GM18909 (cell line): Measurements from ENCODE around the gene UMPS.
"Not testable (repeated sequence)": the region's sequence is repeated elsewhere in the genome, so short reads cannot be mapped to it uniquely, and the experiment has no call there.

Source experiments
- ATAC-seq: cut with Tn5 transposase; IDR thresholded peaks from one replicate; pipeline ENCODE4 v1.9.1; 2021; ENCODE audit warnings: mild to moderate bottlenecking; ENCODE audit not compliant: unreplicated experiment, poor library complexity

UMPS gene

DNA sequence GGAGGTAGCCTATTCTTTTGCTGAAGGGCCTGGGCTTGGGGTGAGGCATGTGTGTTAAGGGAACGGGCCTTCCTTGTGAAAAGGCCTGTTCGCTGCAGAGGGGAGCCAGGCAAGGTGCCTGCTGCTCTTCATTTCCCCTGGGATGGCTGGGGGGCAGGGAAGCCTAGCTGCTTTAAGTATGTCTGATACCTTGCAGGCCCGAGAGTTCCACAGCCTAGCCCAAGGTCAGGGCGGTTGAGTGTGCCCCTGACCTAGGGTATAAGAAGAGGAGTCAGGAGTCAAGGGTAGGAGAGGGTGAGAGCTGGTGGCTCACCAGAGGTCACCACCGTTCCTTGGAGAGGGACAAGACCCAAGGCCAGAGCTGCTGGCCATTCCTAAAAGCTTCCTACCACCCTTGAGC, 46.6 kb downstream of the UMPS start:
- no peak for ATAC-seq

DNA sequence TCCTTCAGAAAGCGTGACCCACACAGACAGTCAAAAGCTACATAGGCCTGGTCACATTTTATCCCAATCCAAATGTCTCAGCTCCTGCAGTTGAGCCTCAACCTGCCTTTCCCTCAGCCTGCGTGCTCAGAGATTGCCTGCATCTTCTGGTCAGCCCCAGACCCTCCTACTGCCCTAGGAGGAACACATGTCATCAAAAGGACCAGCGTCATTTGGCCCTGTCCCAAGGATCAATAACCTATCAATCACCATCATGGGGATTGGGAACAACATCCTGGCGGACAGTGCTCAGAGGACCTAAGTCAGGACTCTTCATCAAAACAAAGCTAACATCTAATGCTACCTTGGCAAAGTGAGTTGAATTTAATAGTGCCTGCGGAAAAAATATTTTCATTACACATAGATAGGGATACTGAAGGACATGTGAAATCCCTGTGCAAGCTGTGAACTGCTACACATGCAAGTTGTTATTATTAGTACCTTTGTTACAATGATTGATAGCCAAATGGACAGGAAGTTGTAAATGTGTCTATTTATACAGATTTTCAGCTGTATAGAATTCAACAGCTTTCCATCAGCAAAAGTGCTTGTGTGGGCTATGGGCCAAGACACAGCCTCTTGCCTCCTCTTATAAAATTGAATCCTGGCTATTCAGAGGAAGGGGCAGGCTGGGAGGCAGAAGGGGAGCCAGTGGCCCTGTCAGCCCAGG, 47.7 kb downstream of the UMPS start:
- ATAC-seq, result no peak

DNA sequence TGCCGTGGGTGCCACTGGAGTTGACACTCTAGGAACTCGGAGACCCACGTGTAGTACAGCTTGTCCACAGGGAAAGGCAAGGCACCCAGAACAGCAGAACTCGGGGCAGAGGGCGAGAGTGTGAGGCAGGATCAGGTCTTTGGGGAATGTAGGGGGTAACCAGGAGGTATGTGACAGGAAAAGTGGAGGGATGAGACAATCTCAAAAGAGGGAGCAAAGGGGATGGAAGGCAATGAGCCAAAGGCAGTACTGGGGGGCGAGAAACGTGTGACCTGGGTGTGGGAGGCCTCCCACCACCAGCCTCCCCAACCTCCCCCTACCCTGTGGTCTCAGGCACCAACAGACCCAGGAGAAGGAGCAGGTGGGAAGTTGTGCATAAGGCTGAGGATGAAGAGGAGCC, 48.9 kb downstream of the UMPS start:
- no peak for ATAC-seq

DNA sequence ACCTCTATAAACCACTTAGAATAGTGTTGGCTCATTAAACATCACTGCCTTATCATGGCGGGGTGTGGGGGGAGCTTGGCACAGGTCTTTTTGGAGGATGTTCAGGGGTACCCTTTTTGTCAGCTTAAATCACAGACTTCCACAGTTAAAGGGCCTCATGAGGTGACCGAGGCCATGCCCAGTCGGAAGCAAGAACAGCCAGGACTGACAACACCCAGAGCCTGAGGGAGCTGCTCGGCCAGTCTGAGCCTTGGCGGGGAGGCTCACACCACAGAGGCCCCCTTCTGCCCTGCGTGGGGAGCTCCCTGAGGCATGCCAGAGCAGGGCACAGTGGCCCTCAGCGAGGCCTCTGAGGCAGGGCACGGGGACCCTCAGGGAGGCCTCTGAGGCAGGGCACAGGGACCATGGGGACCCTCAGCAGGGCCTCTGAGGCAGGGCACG, 49.5 kb downstream of the UMPS start:
- no peak for ATAC-seq

DNA sequence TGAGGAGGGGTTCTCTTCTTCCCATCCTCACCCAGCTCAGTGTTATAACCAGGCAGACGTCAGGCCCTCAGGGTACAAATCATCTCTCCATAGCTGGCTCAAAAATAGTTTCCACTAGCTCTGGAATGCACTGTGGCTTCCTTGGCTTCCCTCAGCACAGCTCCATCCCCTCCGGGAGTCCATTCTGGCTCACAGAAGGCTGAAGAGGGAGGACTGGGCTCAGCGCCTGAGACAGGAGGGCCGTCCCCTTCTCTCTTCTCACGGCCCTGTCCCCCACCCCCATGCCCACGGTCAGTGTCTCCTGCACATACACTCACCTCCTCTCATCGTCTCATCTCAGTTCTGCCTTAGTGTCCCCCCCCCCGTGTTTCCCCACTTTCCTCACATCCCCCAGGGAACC, 50.1 kb downstream of the UMPS start:
- no peak for ATAC-seq

DNA sequence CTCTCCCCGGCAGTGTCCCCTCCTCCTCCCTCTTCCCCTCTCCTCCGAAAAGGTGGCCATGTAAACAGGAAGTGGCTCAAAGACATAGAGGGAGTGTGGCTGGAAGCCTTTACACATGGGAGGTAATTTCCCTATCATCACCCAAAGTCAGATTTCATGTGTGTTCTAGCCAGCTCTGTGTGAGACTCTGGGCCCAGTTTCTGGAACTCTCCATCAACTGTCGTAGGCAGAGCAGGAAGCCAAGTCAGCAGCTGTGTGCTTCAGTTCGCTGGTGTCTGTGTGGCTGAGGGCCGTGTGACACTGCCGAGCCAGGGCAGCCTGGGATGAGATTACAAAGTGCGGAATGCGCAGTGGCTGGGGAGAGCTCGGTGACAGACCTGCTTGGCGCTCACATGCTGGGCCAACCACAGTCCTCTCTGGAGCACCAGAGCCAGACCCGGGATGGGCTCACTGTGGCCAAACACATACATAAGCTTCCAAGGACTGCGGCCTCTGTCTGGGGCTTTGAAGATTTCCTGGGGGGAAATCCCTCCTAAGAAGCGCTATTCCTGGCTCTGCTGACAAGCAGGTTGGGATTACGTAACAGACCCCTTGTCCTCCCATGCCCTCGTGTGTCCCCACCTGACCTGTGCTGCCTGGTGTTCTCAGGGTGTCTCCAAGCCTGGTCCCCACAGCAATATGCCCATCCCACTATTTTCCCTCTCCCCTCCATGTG, 50.7 kb downstream of the UMPS start:
- ATAC-seq, result no peak

DNA sequence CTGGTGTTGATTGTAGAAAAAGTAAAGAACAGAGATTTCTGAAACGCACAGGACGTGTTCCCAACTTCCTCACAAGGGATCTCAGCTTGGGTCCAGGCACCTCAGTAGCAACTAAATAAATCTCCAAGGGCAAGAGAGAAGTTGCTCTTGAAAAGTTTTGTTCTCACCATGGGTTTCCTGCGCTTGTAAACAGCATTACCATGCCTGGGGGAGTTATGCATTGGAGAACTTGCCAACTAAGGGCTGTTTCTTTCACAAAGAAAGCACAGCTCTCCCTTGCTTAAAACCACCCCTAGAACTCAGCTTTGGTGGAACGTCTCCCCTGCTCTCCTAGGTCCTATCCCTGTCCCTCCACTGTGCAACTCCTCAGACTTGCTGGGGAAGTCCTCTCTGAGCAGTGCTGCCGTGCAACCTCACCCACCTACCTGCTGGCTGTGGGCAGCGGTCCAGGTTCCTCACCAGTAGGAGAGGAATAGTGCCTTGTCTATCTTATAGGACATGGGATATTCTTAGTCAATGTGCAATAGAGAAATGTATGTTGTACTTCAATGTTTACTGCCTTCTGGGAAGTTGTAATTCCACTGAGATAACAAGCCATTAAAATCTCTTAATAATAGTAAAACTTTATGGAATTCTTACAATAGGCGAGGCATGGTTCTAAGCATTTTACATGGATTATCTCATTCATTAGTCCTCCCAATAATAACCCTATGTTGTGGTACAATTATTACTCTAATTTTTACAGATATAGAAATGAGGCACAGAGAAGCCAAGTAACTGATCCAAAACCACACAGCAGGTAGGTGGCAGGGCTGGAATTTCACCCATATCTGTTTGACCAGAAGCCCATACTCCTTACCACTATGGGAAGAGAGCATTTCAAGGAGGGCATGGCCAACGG, 51.5 kb downstream of the UMPS start:
- ATAC-seq, result no peak

DNA sequence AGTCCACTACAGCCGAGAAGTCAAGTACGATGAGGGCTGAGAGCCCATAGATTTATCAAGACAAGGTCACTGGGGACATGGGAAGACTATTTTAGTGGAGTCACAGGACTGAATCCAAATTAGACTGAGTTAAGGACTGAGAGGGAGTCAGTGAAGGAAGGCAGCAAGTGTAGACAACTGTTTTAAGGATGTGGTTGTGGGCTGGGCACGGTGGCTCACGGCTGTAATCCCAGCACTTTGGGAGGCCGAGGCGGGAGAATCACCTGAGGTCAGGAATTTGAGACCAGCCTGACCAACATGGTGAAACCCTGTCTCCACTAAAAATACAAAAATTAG, 52.1 kb downstream of the UMPS start:
- ATAC-seq, result not testable (repeated sequence)

DNA sequence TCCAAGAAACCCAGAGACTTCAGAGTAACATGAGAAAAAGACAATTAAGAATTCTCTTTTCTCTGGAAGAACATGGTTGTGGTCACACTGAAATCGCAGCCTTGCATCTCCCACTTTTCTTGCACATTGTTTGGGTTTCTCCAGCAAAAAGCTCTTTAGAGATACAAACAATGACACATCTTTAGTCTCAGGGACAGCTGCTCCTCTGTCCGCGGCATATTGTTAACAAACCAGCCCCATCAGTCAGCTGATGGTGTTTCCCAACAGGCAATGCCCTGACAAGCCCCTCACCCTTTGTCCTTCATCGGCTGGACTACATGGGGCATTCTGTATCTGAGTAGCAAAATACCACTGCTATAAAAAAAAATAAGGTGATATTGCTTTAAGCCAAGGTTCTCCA, 53.4 kb downstream of the UMPS start:
- no peak for ATAC-seq

DNA sequence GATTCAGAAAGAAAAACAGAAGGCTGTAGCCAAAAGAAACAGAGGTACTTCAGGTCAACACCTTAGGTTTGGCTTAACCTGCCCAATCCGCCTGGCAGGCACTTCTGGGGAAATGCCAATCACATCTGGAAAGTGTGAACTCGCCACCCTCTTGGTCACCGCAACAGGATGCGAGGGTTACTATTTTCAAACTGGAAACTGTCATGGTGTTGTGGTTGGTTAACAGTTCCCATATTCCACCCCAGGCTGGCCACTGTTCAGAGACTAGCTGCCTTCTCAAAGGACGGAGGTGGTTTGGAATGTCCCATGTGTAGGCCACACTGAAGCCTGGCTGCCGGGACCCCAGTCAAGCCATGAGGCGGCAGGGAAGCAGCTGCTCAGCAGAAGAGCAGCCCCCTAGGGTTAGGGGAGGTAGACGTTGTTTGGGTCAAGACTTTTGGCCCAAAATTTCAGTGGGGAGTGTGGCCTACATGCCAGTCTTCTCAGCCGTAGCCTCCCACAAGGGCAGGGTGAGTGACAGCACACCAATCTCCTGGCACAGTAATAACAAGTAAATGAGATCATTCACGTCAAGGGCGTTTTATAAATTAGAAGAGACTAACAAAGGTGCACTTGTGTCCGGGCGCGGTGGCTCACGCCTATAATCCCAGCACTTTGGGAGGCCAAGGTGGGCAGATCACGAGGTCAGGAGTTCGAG, 54.6 kb downstream of the UMPS start:
- ATAC-seq, result peak; percentile 63

DNA sequence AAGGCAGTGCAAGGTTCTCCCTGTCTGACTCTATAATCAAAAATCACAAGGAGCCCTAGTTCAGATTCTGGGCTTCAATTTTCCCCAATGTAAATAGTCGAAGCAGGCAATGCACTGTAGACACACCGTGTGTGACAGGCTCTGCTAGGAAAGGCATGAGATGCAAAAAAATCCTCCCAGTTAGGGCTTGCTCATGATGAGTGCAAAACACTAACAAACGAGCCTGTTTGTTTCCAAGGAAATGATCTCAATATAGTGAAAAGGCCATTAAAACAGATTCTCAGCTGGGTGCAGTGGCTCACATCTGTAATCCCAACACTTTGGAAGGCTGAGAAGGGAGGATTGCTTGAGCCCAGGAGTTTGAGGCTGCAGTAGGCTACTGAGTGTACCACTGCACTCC, 55.7 kb downstream of the UMPS start:
- ATAC-seq, result no peak

DNA sequence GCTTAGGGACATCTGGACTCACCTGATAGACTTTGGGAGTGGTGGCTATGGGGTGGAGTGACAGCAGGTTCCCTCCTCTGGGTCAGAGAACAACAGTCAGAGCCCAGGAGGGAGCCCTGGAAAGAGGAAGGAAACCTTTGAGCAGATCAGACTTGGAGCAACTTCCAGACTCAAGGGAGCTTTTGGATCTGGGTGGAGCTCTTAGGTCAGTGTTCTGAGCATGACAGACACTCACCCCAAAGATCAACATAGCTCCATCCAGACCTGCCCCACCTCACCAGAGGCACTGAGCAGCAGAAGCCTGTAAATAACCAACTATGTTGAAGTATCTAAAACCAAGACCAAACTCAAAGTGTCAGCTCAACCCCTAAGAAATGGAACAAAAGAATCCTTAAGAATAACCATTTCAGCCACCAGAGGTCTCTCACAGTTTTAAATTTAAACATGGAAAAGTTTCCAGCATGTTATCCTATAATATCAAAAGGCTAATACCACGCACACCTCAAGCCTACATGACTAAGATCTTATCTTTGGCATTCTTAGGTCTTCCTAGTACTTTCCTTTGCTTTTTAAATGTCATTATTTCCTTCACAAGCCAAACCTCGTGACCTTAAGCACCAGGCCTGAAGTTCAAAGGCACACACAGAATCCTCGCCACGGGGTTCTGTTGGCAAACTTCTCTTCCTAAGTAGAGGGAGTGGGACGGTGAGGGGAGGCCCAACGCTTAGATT, 56.4 kb downstream of the UMPS start:
- no peak for ATAC-seq

DNA sequence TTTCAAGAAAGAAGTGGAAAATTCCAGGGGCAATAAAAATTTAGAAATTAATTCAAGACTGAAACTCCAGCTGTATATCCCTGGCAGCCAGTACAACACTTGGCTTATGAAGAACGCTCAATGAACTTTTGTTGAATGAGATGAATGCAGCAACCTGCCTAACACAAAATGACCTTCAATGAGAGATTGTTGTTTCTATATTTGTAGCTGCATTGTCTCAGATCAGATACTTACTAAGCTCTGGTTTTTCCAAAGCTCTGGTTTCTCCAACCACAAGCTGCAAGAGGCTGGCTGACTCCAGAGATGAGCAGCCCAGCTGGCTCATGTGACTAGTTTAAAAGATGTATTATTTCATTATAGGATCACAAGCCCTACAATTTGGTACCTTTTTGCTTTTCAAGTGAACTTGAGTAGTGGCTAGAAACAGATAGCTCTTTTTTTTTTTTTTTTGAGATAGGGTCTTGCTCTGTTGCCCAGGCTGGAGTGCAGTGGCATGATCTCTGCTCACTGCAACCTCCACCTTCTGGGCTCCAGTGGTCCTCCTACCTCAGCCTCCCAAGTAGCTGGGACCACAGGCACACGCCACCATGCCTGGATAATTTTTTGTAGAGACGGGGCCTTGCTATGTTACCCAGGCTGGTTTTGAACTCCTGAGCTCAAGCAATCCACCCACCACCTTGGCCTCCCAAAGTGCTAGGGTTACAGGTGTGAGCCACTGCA, 57.4 kb downstream of the UMPS start:
- no peak for ATAC-seq

DNA sequence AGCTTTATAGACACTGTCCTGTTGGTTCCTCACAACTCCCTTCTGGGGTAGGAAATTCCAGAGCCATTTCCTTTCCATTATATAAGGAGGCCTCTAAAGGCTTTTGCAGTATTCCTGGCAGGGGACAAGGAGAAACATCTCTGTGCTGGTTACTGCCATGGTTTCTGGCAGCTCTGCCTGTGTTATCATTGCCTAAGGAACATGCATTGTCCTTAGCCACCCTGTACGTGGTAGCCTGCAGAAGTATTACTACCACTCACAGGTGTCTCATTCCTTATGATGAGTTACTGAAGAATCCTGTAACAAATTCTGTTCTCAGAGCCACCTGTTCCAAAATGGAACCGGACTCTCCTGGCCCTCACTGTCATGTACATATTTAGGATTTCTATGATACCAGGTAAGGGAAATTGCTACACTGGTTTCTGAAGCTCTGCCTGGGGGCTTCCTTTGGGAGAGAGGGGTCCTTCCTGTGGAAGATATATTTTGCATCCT, 58.0 kb downstream of the UMPS start:
- ATAC-seq, result no peak

DNA sequence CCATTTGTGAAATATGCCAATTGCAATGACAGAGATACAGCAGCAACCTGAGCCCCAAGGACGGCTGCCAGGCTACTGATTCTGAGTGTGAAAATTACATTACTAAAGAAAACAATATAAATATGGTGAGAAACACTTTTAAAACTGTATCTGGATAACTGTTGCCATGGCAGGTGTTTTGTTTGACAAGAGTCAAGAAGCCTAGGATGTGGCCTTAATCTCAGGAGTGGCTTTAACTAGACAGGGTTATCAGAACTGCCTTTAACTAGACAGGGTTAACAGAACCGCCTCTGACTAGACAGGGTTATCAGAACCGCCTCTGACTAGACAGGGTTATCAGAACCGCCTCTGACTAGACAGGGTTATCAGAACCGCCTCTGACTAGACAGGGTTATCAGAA, 58.9 kb downstream of the UMPS start:
- not testable (repeated sequence) for ATAC-seq

DNA sequence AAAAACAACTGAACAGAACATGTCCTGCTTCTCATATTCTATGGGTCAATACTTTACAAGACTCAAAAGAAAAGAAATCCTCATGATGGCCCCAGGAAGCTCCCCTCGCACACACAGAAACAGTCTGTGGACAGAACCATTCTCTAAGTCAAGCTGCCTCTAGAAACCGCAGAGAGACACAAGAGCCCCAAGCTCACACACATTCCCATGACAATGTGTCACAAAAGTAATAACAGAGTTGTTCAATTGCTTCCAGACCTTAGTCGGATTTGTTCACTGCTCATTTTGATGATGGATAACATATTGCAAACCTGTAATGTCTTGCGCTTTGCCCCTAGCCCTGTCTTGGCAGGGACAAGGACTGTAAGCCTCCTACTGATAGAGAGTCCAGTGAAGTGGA, 60.9 kb downstream of the UMPS start:
- no peak for ATAC-seq

DNA sequence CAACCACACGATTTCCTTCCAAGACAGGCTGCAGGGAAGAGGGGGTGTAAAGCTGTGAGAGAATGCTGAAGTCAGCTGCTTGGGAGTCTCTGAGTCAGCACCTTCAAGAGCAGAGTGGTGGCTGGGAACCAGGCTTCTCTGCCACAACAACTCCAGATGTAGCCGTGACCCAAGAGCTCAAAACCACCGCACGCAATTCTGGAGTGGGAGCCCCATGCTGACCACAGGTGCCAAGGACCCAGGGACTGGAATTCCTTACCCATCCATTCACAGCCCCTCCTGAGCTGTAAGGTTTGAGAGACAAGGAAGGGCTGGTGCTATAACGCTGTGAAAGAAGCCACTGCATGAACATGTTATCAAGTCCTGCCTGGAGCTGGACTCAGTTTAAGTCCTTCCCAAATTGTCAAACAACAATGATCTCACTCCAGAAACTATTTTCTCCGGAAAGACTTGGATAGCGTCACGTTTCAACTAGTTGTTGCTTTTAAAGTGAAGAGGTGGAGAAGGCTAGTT, 61.4 kb downstream of the UMPS start:
- ATAC-seq, result no peak

DNA sequence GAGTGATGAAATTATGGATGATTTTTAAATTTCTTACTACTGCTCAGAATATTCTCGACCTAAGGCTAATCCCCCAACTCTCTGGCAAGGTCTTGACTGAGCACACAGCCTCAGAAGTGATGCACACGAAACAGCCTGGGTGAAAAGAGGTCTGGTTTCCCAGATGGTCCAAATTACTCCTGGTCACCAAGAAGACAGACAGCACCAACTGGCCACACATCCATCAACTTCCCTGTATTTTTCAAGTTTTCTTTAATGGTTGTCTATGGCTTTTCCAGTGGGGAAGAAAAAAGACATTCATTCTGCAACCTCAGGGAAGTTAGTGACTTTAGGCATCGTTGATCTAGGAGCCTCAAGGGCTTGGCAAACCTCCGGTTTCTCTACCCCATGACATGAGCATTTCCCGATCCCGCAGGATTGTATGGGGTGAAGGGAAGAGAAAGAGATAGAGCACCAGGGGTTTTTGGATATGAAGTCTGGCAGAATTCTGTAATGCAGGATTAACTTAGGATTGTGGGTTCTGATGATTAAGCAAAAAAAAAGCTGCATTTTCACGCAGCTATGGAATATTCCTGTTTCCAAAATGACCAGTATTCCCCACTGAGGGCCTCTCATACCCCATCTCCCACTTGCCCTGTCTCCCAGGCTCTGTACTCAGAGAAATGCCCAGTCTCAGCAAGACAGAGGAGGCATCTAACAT, 62.2 kb downstream of the UMPS start:
- ATAC-seq, result no peak
